K562 (cell line): ENCODE data around the gene FAM171A1. TPM values are rescaled to one million over a fixed set of nuclear protein-coding genes. Genes with fewer than 3 reads are reported as not detected.
A peak's percentile ranks its signal among the peaks of the same experiment; 100 is the strongest.

Source experiments
- ARID2 ChIP-seq: fragments of 450-650 bp; IDR thresholded peaks from 2 replicates; pipeline ENCODE4 v1.6.1; 2017; ENCODE audit warnings: antibody characterized with exemption, mild to moderate bottlenecking
- FUS ChIP-seq: fragments of 200-400 bp; formaldehyde crosslinking; optimal IDR thresholded peaks from 2 replicates; pipeline ENCODE3; 2017; ENCODE audit warnings: low read depth, low read length
- KDM4B ChIP-seq, 2 experiments: fragments of 450-650 bp in 1 of 2; sonication (generic) in 1 of 2; IDR thresholded peaks; 2 replicates each; pipeline ENCODE4 v1.6.1; 2016 to 2017; ENCODE audit warnings: borderline replicate concordance in 2 of 2, antibody characterized with exemption in 1 of 2, low read depth in 1 of 2, mild to moderate bottlenecking in 1 of 2
- KDM5B ChIP-seq: fragments of 200-600 bp; sonication (generic); IDR thresholded peaks from 2 replicates; pipeline ENCODE4 v1.6.1; 2012; ENCODE audit warnings: low read depth, mild to moderate bottlenecking, moderate library complexity, low read length, control low read depth, inconsistent platforms; ENCODE audit not compliant: insufficient replicate concordance
- L3MBTL2 ChIP-seq: fragments of 450-650 bp; IDR thresholded peaks from 2 replicates; pipeline ENCODE4 v1.6.1; 2016; ENCODE audit warnings: mild to moderate bottlenecking, moderate library complexity
- MCM7 ChIP-seq, 2 experiments: fragments of 450-650 bp; IDR thresholded peaks; 2 replicates each; pipeline ENCODE4 v1.6.1; 2016 to 2018
- MEIS2 ChIP-seq: fragments of 450-650 bp; IDR thresholded peaks from 2 replicates; pipeline ENCODE4 v1.6.1; 2014; ENCODE audit warnings: mild to moderate bottlenecking; ENCODE audit not compliant: partially characterized antibody
- NFIC ChIP-seq: fragments of 450-650 bp; IDR thresholded peaks from 2 replicates; pipeline ENCODE4 v1.6.1; 2017; ENCODE audit warnings: mild to moderate bottlenecking, inconsistent platforms
- POLR2A ChIP-seq: fragments of 450-650 bp; conservative IDR thresholded peaks from 2 replicates; pipeline ENCODE4 v1.6.1; 2016
- SIX5 ChIP-seq, 2 experiments: IDR thresholded peaks; 2 replicates each; pipeline ENCODE4 v1.6.1; 2011; ENCODE audit warnings: low read length in 2 of 2, borderline replicate concordance in 1 of 2, low read depth in 1 of 2, mild to moderate bottlenecking in 1 of 2, moderate library complexity in 1 of 2; ENCODE audit not compliant: insufficient read depth in 1 of 2
- SMAD2 ChIP-seq: fragments of 150-350 bp; IDR thresholded peaks from 2 replicates; pipeline ENCODE4 v1.6.1; 2014; ENCODE audit warnings: low read depth, mild to moderate bottlenecking, low read length
- TCF7 ChIP-seq: sonication (generic); IDR thresholded peaks from 2 replicates; pipeline ENCODE4 v1.6.1; 2016; ENCODE audit warnings: antibody characterized with exemption, borderline replicate concordance
- polyA plus RNA-seq, 8 experiments: library from polyadenylated mRNA; depleted of rRNA in 4 of 8; stranded (reverse) in 5 of 8; unstranded in 3 of 8; fragments of >200 nt; fragmentation: Nextera tagmentation in 2 of 8; fragmentation: Illumina TruSeq in 1 of 8; extraction: Ambion mirVana in 2 of 8; extraction: Trizol in 1 of 8; gene quantifications; 2 replicates each; pipeline versions ENCODE4 v1.2.1 to v1.2.3, GENCODE V29; 2011 to 2014; ENCODE audit warnings: inconsistent platforms in 1 of 8, missing spikeins in 1 of 8
- total RNA-seq, 7 experiments: library from RNA; depleted of rRNA in 6 of 7; stranded (reverse); fragments of >200 nt in 6 of 7; fragmentation: Illumina TruSeq in 2 of 7; extraction: Trizol in 2 of 7; gene quantifications; 2 replicates each; pipeline versions ENCODE4 v1.2.1 to v1.2.3, GENCODE V29; 2011 to 2021; ENCODE audit warnings: low replicate concordance in 1 of 7
- TF ChIP-seq, protein P1 (sequence below): fragments of 250-450 bp; sonication (Bioruptor Pico); IDR thresholded peaks from 2 replicates; pipeline ENCODE4 v1.8.0; 2022; ENCODE audit warnings: inconsistent platforms, mild to moderate bottlenecking, moderate library complexity, borderline replicate concordance
- TF ChIP-seq, protein P2 (sequence below): fragments of 250-450 bp; sonication (Bioruptor Pico); IDR thresholded peaks from 2 replicates; pipeline ENCODE4 v1.4.0; 2020
- TF ChIP-seq, protein P3 (sequence below): sonication (generic); formaldehyde crosslinking; IDR thresholded peaks from 2 replicates; pipeline ENCODE4 v1.8.0; 2022; ENCODE audit warnings: mild to moderate bottlenecking, missing genetic modification reagents
- TF ChIP-seq, protein P4 (sequence below): sonication (generic); formaldehyde crosslinking; IDR thresholded peaks from 2 replicates; pipeline ENCODE4 v1.8.0; 2023; ENCODE audit warnings: mild to moderate bottlenecking, missing genetic modification reagents
- TF ChIP-seq, protein P5 (sequence below): fragments of 450-650 bp; IDR thresholded peaks from 2 replicates; pipeline ENCODE4 v1.6.1; 2016; ENCODE audit warnings: missing biosample characterization, missing genetic modification characterization
- TF ChIP-seq, protein P6 (sequence below): fragments of 450-650 bp; IDR thresholded peaks from 2 replicates; pipeline ENCODE4 v1.6.1; 2014; ENCODE audit warnings: low read depth, mild to moderate bottlenecking, moderate library complexity, borderline replicate concordance

Gene FAM171A1
- total and polyA plus RNA-seq, 9 of the 15 experiments (the other 6 are each of a cell fraction or from before 2014, with no cell fraction given), result 0.51 to 8.2 (median 4.8) TPM

DNA sequence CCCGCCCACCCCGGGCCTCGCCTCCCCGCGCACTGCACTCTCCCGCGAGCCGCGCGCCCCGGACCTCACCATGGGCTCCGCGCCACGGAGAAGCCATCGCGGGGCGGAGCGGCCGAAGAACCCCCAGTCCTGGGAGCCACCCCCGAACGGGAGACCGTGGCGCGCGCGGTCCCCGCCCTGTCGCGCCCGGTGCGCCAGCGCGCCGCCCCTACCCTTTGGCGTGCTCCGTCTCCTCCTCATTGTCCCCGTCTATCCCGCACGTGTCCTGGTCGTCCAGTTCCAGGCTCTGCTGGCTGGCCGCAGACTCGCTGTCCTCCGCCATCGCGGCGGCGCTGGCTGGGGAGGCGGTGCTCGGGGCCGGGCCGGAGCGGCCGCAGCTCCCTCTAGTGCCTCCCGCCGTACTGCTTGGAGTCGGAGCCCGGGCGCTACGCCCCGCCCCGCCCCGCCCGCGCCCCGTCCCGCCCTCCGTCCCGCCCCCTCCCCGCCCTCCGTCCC lies 202.8 kb downstream of the FAM171A1 start, which contains the start of gene NMT2 (continued):
- TF ChIP-seq KDM4B (IDR thresholded peaks at IDR 0.05; ENCODE audit: borderline replicate concordance in 2 of 2, low read depth in 1 of 2) (no peak), MEIS2 (no peak), ARID2 (no peak), TCF7 (no peak), L3MBTL2 (peak; percentile 66), MCM7 (IDR thresholded peaks at IDR 0.05) (no peak), SMAD2 (no peak), SIX5 (IDR thresholded peaks at IDR 0.05; ENCODE audit: borderline replicate concordance in 1 of 2, insufficient read depth in 1 of 2, low read depth in 1 of 2, low read length in 2 of 2) (no peak), KDM5B (peak; percentile 92), POLR2A (peak; percentile 75), NFIC (peak; percentile 33; the same call in 1 of the 2 replicates), FUS (peak; percentile 44)
- TF ChIP-seq, protein P1, sequence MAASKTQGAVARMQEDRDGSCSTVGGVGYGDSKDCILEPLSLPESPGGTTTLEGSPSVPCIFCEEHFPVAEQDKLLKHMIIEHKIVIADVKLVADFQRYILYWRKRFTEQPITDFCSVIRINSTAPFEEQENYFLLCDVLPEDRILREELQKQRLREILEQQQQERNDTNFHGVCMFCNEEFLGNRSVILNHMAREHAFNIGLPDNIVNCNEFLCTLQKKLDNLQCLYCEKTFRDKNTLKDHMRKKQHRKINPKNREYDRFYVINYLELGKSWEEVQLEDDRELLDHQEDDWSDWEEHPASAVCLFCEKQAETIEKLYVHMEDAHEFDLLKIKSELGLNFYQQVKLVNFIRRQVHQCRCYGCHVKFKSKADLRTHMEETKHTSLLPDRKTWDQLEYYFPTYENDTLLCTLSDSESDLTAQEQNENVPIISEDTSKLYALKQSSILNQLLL (CRISPR knock-in tag), result no peak
- TF ChIP-seq, protein P2, sequence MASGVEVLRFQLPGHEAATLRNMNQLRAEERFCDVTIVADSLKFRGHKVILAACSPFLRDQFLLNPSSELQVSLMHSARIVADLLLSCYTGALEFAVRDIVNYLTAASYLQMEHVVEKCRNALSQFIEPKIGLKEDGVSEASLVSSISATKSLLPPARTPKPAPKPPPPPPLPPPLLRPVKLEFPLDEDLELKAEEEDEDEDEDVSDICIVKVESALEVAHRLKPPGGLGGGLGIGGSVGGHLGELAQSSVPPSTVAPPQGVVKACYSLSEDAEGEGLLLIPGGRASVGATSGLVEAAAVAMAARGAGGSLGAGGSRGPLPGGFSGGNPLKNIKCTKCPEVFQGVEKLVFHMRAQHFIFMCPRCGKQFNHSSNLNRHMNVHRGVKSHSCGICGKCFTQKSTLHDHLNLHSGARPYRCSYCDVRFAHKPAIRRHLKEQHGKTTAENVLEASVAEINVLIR (CRISPR knock-in tag), result no peak
- TF ChIP-seq, protein P3, sequence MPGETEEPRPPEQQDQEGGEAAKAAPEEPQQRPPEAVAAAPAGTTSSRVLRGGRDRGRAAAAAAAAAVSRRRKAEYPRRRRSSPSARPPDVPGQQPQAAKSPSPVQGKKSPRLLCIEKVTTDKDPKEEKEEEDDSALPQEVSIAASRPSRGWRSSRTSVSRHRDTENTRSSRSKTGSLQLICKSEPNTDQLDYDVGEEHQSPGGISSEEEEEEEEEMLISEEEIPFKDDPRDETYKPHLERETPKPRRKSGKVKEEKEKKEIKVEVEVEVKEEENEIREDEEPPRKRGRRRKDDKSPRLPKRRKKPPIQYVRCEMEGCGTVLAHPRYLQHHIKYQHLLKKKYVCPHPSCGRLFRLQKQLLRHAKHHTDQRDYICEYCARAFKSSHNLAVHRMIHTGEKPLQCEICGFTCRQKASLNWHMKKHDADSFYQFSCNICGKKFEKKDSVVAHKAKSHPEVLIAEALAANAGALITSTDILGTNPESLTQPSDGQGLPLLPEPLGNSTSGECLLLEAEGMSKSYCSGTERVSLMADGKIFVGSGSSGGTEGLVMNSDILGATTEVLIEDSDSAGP (CRISPR knock-in tag), result no peak
- TF ChIP-seq, protein P4, sequence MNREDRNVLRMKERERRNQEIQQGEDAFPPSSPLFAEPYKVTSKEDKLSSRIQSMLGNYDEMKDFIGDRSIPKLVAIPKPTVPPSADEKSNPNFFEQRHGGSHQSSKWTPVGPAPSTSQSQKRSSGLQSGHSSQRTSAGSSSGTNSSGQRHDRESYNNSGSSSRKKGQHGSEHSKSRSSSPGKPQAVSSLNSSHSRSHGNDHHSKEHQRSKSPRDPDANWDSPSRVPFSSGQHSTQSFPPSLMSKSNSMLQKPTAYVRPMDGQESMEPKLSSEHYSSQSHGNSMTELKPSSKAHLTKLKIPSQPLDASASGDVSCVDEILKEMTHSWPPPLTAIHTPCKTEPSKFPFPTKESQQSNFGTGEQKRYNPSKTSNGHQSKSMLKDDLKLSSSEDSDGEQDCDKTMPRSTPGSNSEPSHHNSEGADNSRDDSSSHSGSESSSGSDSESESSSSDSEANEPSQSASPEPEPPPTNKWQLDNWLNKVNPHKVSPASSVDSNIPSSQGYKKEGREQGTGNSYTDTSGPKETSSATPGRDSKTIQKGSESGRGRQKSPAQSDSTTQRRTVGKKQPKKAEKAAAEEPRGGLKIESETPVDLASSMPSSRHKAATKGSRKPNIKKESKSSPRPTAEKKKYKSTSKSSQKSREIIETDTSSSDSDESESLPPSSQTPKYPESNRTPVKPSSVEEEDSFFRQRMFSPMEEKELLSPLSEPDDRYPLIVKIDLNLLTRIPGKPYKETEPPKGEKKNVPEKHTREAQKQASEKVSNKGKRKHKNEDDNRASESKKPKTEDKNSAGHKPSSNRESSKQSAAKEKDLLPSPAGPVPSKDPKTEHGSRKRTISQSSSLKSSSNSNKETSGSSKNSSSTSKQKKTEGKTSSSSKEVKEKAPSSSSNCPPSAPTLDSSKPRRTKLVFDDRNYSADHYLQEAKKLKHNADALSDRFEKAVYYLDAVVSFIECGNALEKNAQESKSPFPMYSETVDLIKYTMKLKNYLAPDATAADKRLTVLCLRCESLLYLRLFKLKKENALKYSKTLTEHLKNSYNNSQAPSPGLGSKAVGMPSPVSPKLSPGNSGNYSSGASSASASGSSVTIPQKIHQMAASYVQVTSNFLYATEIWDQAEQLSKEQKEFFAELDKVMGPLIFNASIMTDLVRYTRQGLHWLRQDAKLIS (CRISPR knock-in tag), result no peak
- TF ChIP-seq, protein P5, sequence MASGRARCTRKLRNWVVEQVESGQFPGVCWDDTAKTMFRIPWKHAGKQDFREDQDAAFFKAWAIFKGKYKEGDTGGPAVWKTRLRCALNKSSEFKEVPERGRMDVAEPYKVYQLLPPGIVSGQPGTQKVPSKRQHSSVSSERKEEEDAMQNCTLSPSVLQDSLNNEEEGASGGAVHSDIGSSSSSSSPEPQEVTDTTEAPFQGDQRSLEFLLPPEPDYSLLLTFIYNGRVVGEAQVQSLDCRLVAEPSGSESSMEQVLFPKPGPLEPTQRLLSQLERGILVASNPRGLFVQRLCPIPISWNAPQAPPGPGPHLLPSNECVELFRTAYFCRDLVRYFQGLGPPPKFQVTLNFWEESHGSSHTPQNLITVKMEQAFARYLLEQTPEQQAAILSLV (tag), result no peak
- TF ChIP-seq, protein P6, sequence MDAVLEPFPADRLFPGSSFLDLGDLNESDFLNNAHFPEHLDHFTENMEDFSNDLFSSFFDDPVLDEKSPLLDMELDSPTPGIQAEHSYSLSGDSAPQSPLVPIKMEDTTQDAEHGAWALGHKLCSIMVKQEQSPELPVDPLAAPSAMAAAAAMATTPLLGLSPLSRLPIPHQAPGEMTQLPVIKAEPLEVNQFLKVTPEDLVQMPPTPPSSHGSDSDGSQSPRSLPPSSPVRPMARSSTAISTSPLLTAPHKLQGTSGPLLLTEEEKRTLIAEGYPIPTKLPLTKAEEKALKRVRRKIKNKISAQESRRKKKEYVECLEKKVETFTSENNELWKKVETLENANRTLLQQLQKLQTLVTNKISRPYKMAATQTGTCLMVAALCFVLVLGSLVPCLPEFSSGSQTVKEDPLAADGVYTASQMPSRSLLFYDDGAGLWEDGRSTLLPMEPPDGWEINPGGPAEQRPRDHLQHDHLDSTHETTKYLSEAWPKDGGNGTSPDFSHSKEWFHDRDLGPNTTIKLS, result no peak
